HS-27A (cell line): Measurements from ENCODE around the gene ADIG.

ENCODE experiments used
- DNase-seq: peaks from one replicate; pipeline ENCODE4 v3.0.0-alpha.2; 2012; ENCODE audit warnings: low read depth, missing footprints

Gene ADIG

GRCh38 chr20:38581013-38581412 lies at the start of gene ADIG:
Gene ADIG, plus strand, starts transcription at chr20:38581197. Its CDS starts 54 bp downstream, at chr20:38581251.
- no peak for DNase-seq

DNA sequence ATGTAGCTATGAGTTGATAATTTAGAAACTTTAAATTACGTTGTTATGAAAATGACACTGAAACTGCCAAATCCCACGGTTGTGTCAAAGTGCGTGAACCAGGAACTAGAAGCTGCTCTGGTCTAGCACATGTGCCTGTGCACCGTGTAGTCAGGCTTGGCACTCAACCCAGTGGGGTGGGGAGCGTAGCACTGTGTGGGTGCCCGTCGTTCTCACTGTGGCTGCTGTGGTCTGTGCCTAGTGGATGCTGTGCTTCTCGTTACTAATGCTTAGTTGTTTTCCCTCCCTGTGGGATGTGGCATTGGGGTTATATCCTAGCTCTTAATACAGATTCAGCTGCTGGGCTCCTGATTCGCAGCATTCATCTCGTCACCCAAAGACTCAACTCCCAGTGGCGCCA lies 46.2 kb upstream of the ADIG start:
- no peak for DNase-seq

GRCh38 chr20:38536310-38536709 lies 44.7 kb upstream of the ADIG start:
- no peak for DNase-seq

DNA sequence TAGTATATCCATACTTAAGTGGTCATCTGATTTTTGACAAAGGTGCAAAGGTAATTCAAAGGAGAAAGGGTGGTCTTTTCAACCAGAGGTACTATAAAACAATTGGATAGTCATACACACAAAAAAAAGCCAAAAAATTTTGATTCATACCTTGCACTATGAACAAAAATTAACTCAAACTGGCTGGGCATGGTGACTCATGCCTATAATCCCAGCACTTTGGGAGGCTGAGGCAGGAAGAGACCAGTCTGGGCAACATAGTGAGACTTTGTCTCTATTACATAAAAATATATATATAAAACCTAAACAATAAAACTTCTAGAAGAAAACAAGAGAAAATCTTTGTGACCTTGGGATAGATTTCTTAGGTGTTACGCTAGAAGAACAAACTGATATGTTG lies 43.8 kb upstream of the ADIG start:
- no peak for DNase-seq

DNA sequence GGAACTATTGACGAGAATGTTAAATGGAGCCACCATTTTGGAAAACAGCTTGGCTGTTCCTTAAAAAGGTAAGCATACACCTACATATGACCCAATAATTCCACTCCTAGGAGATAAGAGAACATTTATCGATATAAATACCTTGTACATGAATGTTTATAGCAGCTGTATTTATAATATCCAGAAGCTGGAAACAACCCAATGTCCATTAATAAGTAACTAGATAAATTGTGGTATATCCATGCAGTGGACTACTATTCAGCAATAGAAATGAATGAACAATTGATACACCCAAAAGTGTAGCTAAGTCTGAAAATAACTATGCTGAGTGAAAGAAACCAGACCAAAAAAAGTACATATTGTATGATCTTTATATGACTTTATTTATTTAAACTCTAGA lies 42.2 kb upstream of the ADIG start:
- DNase-seq = no peak

DNA sequence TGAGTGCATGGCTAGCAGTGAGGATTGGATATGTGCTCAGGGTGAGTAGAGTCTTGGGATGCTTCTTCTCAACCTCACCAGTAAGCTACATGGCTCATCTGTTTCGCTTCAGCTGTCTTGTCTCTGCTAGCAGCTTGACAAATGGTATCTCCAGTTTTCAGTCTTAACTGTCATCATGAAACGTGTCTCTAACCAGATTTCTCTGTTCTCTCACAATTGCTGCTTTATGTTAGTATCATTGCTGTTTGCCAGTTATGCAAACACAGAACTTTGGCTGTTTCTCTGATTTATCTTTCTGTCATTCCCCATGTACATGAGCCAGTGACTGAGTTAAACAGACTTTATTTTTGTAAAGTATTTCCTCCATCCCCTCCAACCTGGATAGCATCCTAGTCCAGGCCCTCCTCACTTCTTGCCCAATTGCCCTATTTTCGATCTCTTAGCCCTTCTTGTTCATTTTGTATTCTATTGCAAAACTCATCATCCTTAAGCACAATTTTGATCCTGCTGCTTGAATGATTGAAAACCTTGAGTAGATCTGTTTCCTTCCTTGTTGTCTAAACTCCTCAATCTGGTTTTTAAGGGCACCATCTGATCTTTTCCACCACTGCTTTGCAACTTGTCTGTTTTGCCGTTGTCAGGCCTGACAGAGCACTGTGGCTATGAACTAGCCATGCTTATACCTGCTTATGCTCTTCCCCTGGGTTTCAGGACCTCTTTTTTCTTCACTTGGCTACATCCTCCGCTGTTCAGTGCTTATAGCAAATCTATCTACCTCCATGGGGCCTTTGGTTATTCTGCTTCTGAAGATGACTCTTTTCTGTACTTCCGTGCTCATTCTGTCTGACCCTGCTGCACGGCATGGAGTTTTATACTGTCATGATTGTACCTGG lies 37.7 kb upstream of the ADIG start:
- DNase-seq = no peak

DNA sequence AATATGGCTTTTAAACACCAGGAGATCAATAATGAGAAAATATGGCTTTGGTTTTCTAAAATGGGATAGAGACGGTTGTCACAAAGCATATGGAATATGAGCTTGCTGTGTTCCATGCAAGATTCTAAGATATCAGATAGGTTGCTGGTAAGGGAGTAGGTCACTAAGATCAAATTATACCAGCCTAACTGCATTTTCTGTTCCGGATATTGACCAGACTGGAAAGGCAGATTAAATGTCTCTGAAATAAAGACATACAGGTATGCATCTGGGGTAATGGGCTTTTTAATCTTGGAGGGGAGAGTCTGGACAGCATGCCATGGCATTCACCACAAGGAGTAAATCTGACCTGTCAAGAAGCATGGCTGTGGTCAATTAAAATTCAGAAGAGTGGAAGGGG lies 35.2 kb upstream of the ADIG start:
- DNase-seq = no peak

GRCh38 chr20:38547288-38548085 lies 33.5 kb upstream of the ADIG start:
- no peak for DNase-seq

DNA sequence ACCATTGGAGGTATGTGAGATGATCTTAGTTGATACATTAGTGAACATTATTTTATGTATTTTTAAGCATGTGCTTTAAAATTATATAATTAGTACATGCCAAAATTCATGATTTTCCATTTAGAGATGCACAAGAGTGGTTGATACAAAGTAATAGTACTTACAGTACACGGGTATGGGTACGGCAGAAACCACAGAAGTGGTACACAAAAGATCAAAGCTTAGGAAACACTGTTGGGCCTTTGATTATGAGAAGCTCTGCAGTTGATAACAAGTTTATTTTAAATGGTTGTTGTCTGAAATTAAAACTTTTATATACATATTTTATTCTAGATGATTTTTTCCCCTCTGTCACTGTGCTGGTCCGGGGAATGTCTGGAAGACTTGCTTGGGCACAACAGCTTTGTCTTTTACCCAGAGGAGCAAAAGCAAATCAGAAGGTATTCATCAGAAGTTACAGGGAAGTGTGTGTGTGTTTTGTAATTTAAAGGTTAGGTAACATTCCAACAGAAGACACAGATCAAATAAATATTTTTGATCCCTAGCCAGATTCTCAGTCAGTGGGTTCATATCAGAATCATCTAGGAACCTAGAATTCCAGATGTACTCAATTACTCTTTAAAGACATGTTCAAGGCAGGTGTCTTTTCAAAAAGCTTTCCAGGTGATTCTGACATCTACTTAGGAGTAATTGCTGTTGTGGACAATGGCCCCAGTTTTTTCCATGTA lies 32.5 kb upstream of the ADIG start:
- DNase-seq = no peak

GRCh38 chr20:38550274-38550673 lies 30.7 kb upstream of the ADIG start:
- no peak for DNase-seq

- no peak for DNase-seq
These were observed 29.9 kb upstream of the ADIG start for GRCh38 chr20:38551056-38551626.

GRCh38 chr20:38554986-38555385 lies 26.0 kb upstream of the ADIG start:
- DNase-seq = no peak

- no peak for DNase-seq
These were observed 25.6 kb upstream of the ADIG start for GRCh38 chr20:38555395-38555794.

DNA sequence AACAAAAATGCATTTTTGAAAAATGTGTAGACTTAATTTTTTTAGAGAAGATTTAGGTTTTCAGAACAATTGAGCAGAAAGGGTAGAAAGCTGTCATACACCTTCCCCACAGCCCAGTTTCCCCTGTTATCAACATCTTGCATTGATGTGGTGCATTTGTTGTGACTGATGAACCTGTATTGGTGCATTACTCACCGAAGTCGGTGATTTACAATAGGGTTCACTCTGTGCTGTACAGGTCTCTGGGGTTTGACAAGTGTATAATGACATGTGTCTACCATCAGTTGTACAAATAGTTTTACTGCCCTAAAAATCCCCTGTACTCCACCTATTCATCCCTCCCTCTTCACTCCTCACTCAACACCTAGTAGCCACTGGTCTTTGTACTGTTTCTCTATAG lies 23.8 kb upstream of the ADIG start:
- DNase-seq = no peak

DNA sequence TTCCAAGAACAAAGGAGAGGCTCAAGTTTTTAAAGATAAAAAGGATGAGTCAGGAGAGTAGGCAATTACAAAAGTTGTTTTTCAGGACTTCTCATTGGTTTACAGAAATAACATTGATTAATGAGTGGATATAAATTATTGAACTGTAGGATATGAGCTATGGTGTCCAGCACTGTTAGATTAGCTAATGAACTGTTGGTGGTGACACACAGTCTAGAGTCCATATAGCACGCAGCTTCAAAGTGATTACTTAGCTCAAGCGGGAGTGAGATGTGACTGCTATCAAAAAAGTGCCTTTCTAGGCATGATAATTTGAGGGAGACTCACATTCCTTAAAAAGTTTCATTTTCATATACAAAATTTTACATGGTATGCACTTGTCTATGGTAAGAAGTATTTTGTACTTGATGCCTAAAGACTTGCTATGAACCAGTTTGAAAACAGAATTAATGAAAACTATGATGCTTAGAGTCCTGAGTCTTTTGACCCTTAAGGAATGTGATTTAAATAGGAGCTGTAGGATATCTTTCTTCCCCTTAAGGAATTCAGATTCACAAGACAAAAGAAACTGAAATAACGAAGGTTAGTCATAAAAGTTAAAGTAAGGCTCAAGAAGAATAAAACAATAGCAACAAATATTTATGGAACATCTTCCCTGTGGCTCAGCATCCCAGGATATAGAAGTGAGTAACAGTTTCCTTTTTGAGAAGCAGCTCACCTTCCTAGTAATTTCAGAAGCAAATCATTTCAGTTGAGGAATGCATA lies 22.2 kb upstream of the ADIG start:
- DNase-seq = no peak

- DNase-seq = no peak
These were observed 21.2 kb upstream of the ADIG start for GRCh38 chr20:38559764-38560163.

DNA sequence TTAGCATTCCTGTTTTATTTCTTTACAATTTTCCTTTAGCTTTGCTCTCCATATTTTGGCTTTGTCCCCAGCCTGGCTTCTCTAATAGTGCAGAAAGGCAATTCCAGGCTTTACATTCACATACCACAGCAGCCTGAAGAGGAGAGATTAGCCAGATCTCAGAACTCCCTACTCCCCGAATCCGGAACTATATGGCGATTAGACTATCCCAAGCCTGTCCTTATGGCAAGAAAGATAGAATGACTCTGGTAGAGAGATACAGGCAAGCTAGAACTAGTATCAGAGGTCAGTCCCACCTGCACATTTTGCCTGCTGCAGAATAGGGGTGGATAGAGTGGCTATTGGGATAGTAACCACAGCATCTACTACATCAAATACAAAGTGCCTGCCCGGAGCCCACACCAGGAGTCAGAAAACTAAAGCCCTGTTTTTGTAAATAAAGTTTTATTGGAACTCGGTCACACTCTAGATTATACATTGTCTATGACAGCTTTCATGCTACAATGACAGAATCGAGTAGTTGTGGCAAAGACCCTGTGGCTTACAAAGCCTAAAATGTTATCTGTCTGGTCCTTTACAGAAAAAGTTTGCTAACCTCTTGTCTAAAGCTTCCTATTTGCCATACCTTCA lies 17.1 kb upstream of the ADIG start:
- DNase-seq = no peak

- no peak for DNase-seq
These were observed 16.3 kb upstream of the ADIG start for GRCh38 chr20:38564680-38565079.

DNA sequence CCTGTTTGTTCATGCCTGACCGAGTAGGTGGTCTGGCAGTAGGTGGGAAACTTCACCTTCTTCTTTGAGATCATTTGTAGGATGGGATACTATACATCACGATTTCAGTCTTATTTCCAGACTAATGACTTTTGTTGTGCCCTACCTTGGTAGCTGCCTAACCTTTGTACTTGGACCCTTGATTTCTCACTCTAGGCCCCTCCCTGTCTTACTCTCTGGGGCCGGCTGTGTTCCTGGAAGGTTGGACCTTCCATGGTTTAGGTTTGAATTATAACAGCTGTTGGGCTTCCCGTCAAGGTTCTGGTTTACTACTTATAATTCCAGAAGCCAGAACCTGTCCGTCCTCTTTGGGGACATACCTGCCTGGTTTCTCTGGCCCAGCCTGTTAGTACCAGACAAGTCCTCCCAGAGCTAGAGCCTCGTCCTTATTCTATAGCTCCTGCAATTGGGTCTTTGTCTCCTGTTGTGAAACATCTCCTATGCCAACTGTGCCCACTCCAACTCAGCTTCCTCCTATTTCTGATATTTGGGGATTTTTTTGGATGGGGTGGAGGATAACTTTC lies 14.9 kb upstream of the ADIG start:
- no peak for DNase-seq

GRCh38 chr20:38569747-38570525 lies 11.1 kb upstream of the ADIG start:
- DNase-seq = no peak
